Neural cell (in vitro differentiated cells): ENCODE measurements around the gene INO80. TPM values are rescaled to one million over a fixed set of nuclear protein-coding genes. Genes with fewer than 3 reads are reported as not detected.

ENCODE experiments used
- H2AFZ ChIP-seq: fragments of 200-600, 300-800 bp; sonication (generic), shearing (Covaris generic); 2 replicates; pipeline ENCODE4 v1.6.0; 2014; ENCODE audit warnings: low read depth, mild to moderate bottlenecking, antibody characterized with exemption, low read length, moderate library complexity
- H3F3A ChIP-seq: fragments of 200-600 bp; shearing (Covaris generic); 2 replicates; pipeline ENCODE4 v1.6.1; 2016; ENCODE audit warnings: mild to moderate bottlenecking, moderate library complexity, mixed read lengths, antibody characterized with exemption, low read length; ENCODE audit not compliant: insufficient read depth, poor library complexity, severe bottlenecking
- H3K27ac ChIP-seq: fragments of 200-600, 300-800 bp; sonication (generic), shearing (Covaris generic); 2 replicates; pipeline ENCODE4 v1.5.1; 2014; ENCODE audit warnings: mild to moderate bottlenecking, low read length, moderate library complexity
- H3K27me3 ChIP-seq: fragments of 300-800, 200-600 bp; sonication (generic), shearing (Covaris generic); 2 replicates; pipeline ENCODE4 v1.6.0; 2014; ENCODE audit warnings: mild to moderate bottlenecking, low read depth, low read length, moderate library complexity; ENCODE audit not compliant: insufficient read depth
- H3K36me3 ChIP-seq: fragments of 300-800, 200-600 bp; sonication (generic), shearing (Covaris generic); 2 replicates; pipeline ENCODE4 v1.5.1; 2014; ENCODE audit warnings: mild to moderate bottlenecking, antibody characterized with exemption, low read length, moderate library complexity; ENCODE audit not compliant: insufficient read depth
- H3K4me2 ChIP-seq: fragments of 300-800, 200-600 bp; sonication (generic), shearing (Covaris generic); 2 replicates; pipeline ENCODE4 v1.6.0; 2014; ENCODE audit warnings: mild to moderate bottlenecking, low read length
- H3K4me3 ChIP-seq: fragments of 300-800, 200-600 bp; sonication (generic), shearing (Covaris generic); 2 replicates; pipeline ENCODE4 v1.5.1; 2014; ENCODE audit warnings: mild to moderate bottlenecking, low read length, moderate library complexity
- H3K79me2 ChIP-seq: fragments of 200-600 bp; shearing (Covaris generic); replicated peaks from 2 replicates; pipeline ENCODE4 v1.6.0; 2014; ENCODE audit warnings: mild to moderate bottlenecking, low read length, moderate library complexity; ENCODE audit not compliant: insufficient read depth
- H3K9ac ChIP-seq: fragments of 300-800, 200-600 bp; sonication (generic), shearing (Covaris generic); 2 replicates; pipeline ENCODE4 v1.6.1; 2016; ENCODE audit warnings: mild to moderate bottlenecking, low read length, mixed read lengths
- H3K9me2 ChIP-seq: fragments of 200-600 bp; shearing (Covaris generic); 2 replicates; pipeline ENCODE4 v1.6.1; 2016; ENCODE audit warnings: mild to moderate bottlenecking, low read length, mixed read lengths; ENCODE audit not compliant: insufficient read depth
- H3K9me3 ChIP-seq: fragments of 200-600, 300-800 bp; sonication (generic), shearing (Covaris generic); 2 replicates; pipeline ENCODE4 v1.6.1; 2016; ENCODE audit warnings: mild to moderate bottlenecking, mixed run types, low read length, moderate library complexity, mixed read lengths
- H4K20me1 ChIP-seq: fragments of 200-600 bp; shearing (Covaris generic); 2 replicates; pipeline ENCODE4 v1.6.1; 2016; ENCODE audit warnings: mild to moderate bottlenecking, mixed run types; ENCODE audit not compliant: insufficient read depth
- EP300 ChIP-seq: fragments of 450-650 bp; conservative IDR thresholded peaks from 2 replicates; pipeline ENCODE4 v1.6.1; 2014; ENCODE audit warnings: antibody characterized with exemption, mild to moderate bottlenecking, moderate library complexity; ENCODE audit not compliant: poor library complexity, severe bottlenecking
- EZH2 ChIP-seq: fragments of 200-600, 300-800 bp; shearing (Covaris generic), sonication (generic); IDR thresholded peaks from 2 replicates; pipeline ENCODE4 v1.6.1; 2014; ENCODE audit warnings: antibody characterized with exemption, low read length, borderline replicate concordance, mild to moderate bottlenecking; ENCODE audit not compliant: insufficient read depth, poor library complexity, severe bottlenecking
- MXI1 ChIP-seq: fragments of 450-650 bp; conservative IDR thresholded peaks from 2 replicates; pipeline ENCODE4 v1.6.1; 2014; ENCODE audit warnings: antibody characterized with exemption, mild to moderate bottlenecking; ENCODE audit not compliant: poor library complexity, severe bottlenecking
- RAD21 ChIP-seq: fragments of 450-650 bp; conservative IDR thresholded peaks from 2 replicates; pipeline ENCODE4 v1.6.1; 2014; ENCODE audit warnings: antibody characterized with exemption, mild to moderate bottlenecking, moderate library complexity
- SMC3 ChIP-seq: fragments of 450-650 bp; conservative IDR thresholded peaks from 2 replicates; pipeline ENCODE4 v1.6.1; 2014; ENCODE audit warnings: antibody characterized with exemption, mild to moderate bottlenecking, moderate library complexity; ENCODE audit not compliant: poor library complexity
- TAF1 ChIP-seq: IDR thresholded peaks from 2 replicates; pipeline ENCODE4 v1.6.1; 2012; ENCODE audit warnings: low read depth
- polyA plus RNA-seq: library from polyadenylated mRNA; depleted of rRNA; stranded (reverse); fragments of >200 nt; gene quantifications from 2 replicates; pipeline ENCODE4 v1.2.3, GENCODE V29; 2014
- TF ChIP-seq, protein P1 (sequence below): IDR thresholded peaks from 2 replicates; pipeline ENCODE4 v1.6.1; 2012; ENCODE audit warnings: borderline replicate concordance
- TF ChIP-seq, protein P2 (sequence below): fragments of 450-650 bp; IDR thresholded peaks from 2 replicates; pipeline ENCODE4 v1.5.1; 2014; ENCODE audit warnings: antibody characterized with exemption, mild to moderate bottlenecking, moderate library complexity; ENCODE audit not compliant: poor library complexity, severe bottlenecking

INO80 gene
- polyA plus RNA-seq, 1 donor from 2014 or later: 8.4 TPM

DNA sequence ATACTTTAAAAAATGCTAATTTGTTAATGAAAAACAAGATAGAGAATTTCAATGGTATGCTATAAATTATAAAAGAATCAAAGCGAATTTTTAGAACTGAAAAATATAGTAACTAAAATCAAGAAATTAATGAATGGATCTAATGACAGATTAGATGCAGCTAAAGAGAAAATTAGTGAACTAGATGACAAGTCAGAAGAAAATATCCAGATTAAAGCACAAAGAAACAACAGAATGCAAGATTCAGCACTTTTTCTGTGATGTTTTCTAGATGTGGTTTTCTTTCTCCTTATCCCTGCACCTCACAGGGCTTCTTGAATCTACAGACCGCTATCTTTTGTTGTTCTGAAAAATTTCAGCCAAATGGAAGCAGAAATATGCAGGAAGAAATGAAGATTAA lies 54.4 kb downstream of the INO80 start:
- no peak overlapping the region for H3K9ac ChIP-seq
- H2AFZ ChIP-seq: no peak overlapping the region
- H4K20me1 ChIP-seq: no peaks in the 10 kb centered on the region
- TF ChIP-seq RAD21 (no peak), EZH2 (no peak), EP300 (no peak), TAF1 (no peak), MXI1 (no peak), SMC3 (no peak)
- TF ChIP-seq, protein P1, sequence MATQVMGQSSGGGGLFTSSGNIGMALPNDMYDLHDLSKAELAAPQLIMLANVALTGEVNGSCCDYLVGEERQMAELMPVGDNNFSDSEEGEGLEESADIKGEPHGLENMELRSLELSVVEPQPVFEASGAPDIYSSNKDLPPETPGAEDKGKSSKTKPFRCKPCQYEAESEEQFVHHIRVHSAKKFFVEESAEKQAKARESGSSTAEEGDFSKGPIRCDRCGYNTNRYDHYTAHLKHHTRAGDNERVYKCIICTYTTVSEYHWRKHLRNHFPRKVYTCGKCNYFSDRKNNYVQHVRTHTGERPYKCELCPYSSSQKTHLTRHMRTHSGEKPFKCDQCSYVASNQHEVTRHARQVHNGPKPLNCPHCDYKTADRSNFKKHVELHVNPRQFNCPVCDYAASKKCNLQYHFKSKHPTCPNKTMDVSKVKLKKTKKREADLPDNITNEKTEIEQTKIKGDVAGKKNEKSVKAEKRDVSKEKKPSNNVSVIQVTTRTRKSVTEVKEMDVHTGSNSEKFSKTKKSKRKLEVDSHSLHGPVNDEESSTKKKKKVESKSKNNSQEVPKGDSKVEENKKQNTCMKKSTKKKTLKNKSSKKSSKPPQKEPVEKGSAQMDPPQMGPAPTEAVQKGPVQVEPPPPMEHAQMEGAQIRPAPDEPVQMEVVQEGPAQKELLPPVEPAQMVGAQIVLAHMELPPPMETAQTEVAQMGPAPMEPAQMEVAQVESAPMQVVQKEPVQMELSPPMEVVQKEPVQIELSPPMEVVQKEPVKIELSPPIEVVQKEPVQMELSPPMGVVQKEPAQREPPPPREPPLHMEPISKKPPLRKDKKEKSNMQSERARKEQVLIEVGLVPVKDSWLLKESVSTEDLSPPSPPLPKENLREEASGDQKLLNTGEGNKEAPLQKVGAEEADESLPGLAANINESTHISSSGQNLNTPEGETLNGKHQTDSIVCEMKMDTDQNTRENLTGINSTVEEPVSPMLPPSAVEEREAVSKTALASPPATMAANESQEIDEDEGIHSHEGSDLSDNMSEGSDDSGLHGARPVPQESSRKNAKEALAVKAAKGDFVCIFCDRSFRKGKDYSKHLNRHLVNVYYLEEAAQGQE: no peak
- TF ChIP-seq, protein P2, sequence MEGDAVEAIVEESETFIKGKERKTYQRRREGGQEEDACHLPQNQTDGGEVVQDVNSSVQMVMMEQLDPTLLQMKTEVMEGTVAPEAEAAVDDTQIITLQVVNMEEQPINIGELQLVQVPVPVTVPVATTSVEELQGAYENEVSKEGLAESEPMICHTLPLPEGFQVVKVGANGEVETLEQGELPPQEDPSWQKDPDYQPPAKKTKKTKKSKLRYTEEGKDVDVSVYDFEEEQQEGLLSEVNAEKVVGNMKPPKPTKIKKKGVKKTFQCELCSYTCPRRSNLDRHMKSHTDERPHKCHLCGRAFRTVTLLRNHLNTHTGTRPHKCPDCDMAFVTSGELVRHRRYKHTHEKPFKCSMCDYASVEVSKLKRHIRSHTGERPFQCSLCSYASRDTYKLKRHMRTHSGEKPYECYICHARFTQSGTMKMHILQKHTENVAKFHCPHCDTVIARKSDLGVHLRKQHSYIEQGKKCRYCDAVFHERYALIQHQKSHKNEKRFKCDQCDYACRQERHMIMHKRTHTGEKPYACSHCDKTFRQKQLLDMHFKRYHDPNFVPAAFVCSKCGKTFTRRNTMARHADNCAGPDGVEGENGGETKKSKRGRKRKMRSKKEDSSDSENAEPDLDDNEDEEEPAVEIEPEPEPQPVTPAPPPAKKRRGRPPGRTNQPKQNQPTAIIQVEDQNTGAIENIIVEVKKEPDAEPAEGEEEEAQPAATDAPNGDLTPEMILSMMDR: no peak
- H3F3A ChIP-seq: no peaks in the 10 kb centered on the region
- H3K9me3 ChIP-seq: peaks cover 5% of the 10 kb centered on the region
- H3K4me3 ChIP-seq: no peak overlapping the region
- H3K27ac ChIP-seq: no peak overlapping the region
- no peaks in the 10 kb centered on the region for H3K79me2 ChIP-seq
- no peaks in the 10 kb centered on the region for H3K27me3 ChIP-seq
- no peaks in the 10 kb centered on the region for H3K9me2 ChIP-seq
- no peak overlapping the region for H3K4me2 ChIP-seq
- peaks cover 6% of the 10 kb centered on the region for H3K36me3 ChIP-seq

DNA sequence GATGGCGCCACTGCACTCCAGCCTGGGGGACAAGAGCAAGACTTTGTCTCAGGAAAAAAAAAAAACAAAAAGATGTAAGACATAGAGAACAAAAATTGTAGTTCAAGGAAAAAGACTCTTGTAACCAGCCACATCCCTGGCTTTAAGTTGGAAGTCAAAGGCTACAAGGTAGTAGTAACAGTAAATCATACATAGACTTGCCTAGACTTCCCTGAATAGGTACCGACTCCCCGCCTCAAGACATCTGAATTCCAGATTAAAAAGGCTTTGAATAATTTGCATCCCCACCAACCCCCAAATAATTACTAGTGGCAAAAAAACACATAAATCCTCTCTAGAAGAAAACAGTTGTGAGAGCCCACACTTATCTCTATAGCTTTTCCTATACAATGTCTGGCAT lies 55.6 kb downstream of the INO80 start:
- H3K27me3 ChIP-seq: no peaks in the 10 kb centered on the region
- no peaks in the 10 kb centered on the region for H3K79me2 ChIP-seq
- no peak overlapping the region for H3K4me2 ChIP-seq
- H3K9me2 ChIP-seq: no peaks in the 10 kb centered on the region
- TF ChIP-seq EZH2 (no peak), MXI1 (no peak), EP300 (no peak), TAF1 (no peak)
- TF ChIP-seq, protein P2: no peak
- TF ChIP-seq, protein P1: no peak
- H2AFZ ChIP-seq: no peak overlapping the region
- no peak overlapping the region for H3K27ac ChIP-seq
- no peak overlapping the region for H3K4me3 ChIP-seq
- H3F3A ChIP-seq: no peaks in the 10 kb centered on the region
- H3K9ac ChIP-seq: no peak overlapping the region
- no peaks in the 10 kb centered on the region for H4K20me1 ChIP-seq
- peaks cover 6% of the 10 kb centered on the region for H3K36me3 ChIP-seq
- H3K9me3 ChIP-seq: peaks cover 5% of the 10 kb centered on the region
